ENCODE data around the gene PTPN5. TPM values are rescaled to one million over a fixed set of nuclear protein-coding genes. Genes with fewer than 3 reads are reported as not detected.

Gene PTPN5
- total RNA-seq, 1 experiment from 2014 or later: not detected

DNA sequence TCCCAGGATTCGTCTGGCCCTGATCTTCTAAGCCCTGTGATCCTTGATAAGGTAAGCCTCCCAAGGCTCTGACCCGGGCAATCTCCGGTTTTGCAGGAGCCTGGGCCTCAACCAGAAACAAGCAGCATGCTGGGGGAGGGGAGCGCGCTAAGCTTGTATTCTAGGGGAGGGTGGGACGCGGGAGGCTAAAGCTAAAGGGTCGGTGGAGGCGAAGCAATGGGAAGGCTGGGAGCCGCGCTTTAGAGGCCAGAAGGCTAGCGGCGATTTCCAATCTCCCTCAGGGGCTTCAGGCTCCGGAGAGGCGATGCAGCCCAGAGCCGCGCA is 753 bp downstream of the PTPN5 start:
- no peaks in the 10 kb centered on the region for H3K4me1 ChIP-seq (replicated peaks; ENCODE audit: insufficient read depth)
- H2AFZ ChIP-seq: no peak overlapping the region
- intact Hi-C loops (cut with micrococcal nuclease; ENCODE audit: unreplicated experiment): no loop called here
- TF ChIP-seq, protein P1, sequence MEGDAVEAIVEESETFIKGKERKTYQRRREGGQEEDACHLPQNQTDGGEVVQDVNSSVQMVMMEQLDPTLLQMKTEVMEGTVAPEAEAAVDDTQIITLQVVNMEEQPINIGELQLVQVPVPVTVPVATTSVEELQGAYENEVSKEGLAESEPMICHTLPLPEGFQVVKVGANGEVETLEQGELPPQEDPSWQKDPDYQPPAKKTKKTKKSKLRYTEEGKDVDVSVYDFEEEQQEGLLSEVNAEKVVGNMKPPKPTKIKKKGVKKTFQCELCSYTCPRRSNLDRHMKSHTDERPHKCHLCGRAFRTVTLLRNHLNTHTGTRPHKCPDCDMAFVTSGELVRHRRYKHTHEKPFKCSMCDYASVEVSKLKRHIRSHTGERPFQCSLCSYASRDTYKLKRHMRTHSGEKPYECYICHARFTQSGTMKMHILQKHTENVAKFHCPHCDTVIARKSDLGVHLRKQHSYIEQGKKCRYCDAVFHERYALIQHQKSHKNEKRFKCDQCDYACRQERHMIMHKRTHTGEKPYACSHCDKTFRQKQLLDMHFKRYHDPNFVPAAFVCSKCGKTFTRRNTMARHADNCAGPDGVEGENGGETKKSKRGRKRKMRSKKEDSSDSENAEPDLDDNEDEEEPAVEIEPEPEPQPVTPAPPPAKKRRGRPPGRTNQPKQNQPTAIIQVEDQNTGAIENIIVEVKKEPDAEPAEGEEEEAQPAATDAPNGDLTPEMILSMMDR (conservative IDR thresholded peaks at IDR 0.05): no peak
- TF ChIP-seq EZH2 (IDR thresholded peaks at IDR 0.05; ENCODE audit: low read depth): no peak
- H4K20me1 ChIP-seq (ENCODE audit: insufficient read depth): no peaks in the 10 kb centered on the region
- H3K79me2 ChIP-seq (ENCODE audit: low read depth): no peaks in the 10 kb centered on the region
- H3K4me2 ChIP-seq: no peak overlapping the region
- H3K9me3 ChIP-seq (ENCODE audit: insufficient read depth, low read depth): no peaks in the 10 kb centered on the region
- DNase-seq: no peak
- no peak overlapping the region for H3K4me3 ChIP-seq
- no peaks in the 10 kb centered on the region for H3K36me3 ChIP-seq (ENCODE audit: low read depth)
- BruUV-seq (replicated peaks): no TSS peak
- ChIA-PET POLR2A (ENCODE audit: unreplicated experiment) (no interaction called here), CTCF (no interaction called here)
- peaks cover 60% of the 10 kb centered on the region for H3K27me3 ChIP-seq (ENCODE audit: insufficient read depth, low read depth)
- no peaks in the 10 kb centered on the region for H3F3A ChIP-seq (ENCODE audit: insufficient read depth, low read depth)
- H3K27ac ChIP-seq: no peak overlapping the region
- no peaks in the 10 kb centered on the region for H3K9me2 ChIP-seq (ENCODE audit: insufficient read depth)

DNA sequence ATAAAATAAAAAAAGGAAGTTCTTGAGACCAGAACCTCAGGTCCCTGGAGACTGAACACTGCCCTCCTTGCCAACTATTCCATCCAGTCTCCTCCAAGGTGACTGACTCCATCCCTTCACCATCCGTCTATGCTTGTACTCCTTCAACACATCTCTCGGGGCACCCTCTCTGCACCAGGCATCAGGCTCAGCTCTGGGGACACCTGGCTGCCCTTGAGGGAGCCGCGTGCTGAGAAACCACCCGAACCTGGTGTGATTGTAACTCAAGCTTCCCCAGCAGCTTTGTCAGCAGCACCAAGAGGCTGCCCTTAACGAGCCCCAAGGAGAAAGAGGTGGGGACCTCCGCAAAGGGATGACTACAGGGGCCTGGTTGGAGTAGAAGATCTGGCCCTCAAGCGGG is 1.7 kb downstream of the PTPN5 start:
- Histone ChIP-seq H3F3A (ENCODE audit: insufficient read depth, low read depth) (no peaks in the 10 kb centered on the region), H4K20me1 (ENCODE audit: insufficient read depth) (no peaks in the 10 kb centered on the region; the same call in 1 of the 2 replicates), H3K36me3 (ENCODE audit: low read depth) (no peaks in the 10 kb centered on the region), H3K4me1 (replicated peaks; ENCODE audit: insufficient read depth) (no peaks in the 10 kb centered on the region), H3K27ac (no peak overlapping the region), H3K27me3 (ENCODE audit: insufficient read depth, low read depth) (peaks cover 66% of the 10 kb centered on the region), H3K9me3 (ENCODE audit: insufficient read depth, low read depth) (no peaks in the 10 kb centered on the region), H3K4me3 (no peak overlapping the region), H3K9me2 (ENCODE audit: insufficient read depth) (no peaks in the 10 kb centered on the region), H2AFZ (no peak overlapping the region), H3K79me2 (ENCODE audit: low read depth) (no peaks in the 10 kb centered on the region), H3K4me2 (no peak overlapping the region)
- BruUV-seq (replicated peaks): no TSS peak
- no peak for DNase-seq
- ChIA-PET POLR2A (ENCODE audit: unreplicated experiment) (no interaction called here), CTCF (no interaction called here)
- TF ChIP-seq, protein P1 (conservative IDR thresholded peaks at IDR 0.05): no peak
- TF ChIP-seq EZH2 (IDR thresholded peaks at IDR 0.05; ENCODE audit: low read depth): no peak
- intact Hi-C loops (cut with micrococcal nuclease; ENCODE audit: unreplicated experiment): no loop called here

DNA sequence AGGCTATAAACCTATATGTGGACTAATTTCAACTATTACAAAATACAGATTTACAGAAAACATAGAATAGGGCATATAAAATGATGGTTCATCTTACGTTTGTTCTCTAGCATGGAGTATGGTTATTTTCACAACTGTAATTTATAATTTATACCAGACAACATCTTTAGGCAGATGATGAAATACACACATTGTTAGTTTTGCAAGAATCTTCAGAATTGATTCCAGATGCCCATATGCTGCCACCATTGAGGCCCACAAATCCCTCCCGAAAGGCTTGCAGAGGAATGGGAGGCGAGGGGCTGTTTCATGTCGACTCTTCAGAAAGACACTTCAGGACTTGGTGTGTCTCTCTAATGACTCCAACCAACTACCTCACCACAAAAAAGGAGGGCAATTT is 6.2 kb downstream of the PTPN5 start:
- H3K9me3 ChIP-seq (ENCODE audit: insufficient read depth, low read depth): no peaks in the 10 kb centered on the region
- BruUV-seq (replicated peaks): no TSS peak
- no peaks in the 10 kb centered on the region for H3K36me3 ChIP-seq (ENCODE audit: low read depth)
- H4K20me1 ChIP-seq (ENCODE audit: insufficient read depth): no peaks in the 10 kb centered on the region; the same call in 1 of the 2 replicates
- DNase-seq: no peak
- H3K4me3 ChIP-seq: no peak overlapping the region
- no peaks in the 10 kb centered on the region for H3K9me2 ChIP-seq (ENCODE audit: insufficient read depth)
- H3K79me2 ChIP-seq (ENCODE audit: low read depth): no peaks in the 10 kb centered on the region
- intact Hi-C loops (cut with micrococcal nuclease; ENCODE audit: unreplicated experiment): no loop called here
- no peaks in the 10 kb centered on the region for H3K4me1 ChIP-seq (replicated peaks; ENCODE audit: insufficient read depth)
- H3K4me2 ChIP-seq: no peak overlapping the region
- H2AFZ ChIP-seq: no peak overlapping the region
- ChIA-PET CTCF (no interaction called here), POLR2A (ENCODE audit: unreplicated experiment) (no interaction called here)
- H3K27me3 ChIP-seq (ENCODE audit: insufficient read depth, low read depth): peaks cover 69% of the 10 kb centered on the region
- no peak overlapping the region for H3K27ac ChIP-seq
- no peaks in the 10 kb centered on the region for H3F3A ChIP-seq (ENCODE audit: insufficient read depth, low read depth)
- no peak for TF ChIP-seq EZH2 (IDR thresholded peaks at IDR 0.05; ENCODE audit: low read depth)
- TF ChIP-seq, protein P1 (conservative IDR thresholded peaks at IDR 0.05): no peak

All from PC-9 (cell line).